GM19043 (cell line): ENCODE results near the gene PLXNB3.
"Not testable (repeated sequence)": the region's sequence is repeated elsewhere in the genome, so short reads cannot be mapped to it uniquely, and the experiment has no call there.

Experiments
- ATAC-seq: cut with Tn5 transposase; IDR thresholded peaks from one replicate; pipeline ENCODE4 v1.9.1; 2021; ENCODE audit warnings: low read depth; ENCODE audit not compliant: unreplicated experiment

The PLXNB3 gene

GRCh38 chrX:153749017-153749416 lies 15.0 kb upstream of the PLXNB3 start:
- not testable (repeated sequence) for ATAC-seq

- no peak for ATAC-seq
These were observed 13.8 kb upstream of the PLXNB3 start for GRCh38 chrX:153750127-153750774.

- no peak for ATAC-seq
These were observed 8.9 kb upstream of the PLXNB3 start for GRCh38 chrX:153755136-153755535.

- no peak for ATAC-seq
These were observed 2.2 kb upstream of the PLXNB3 start for GRCh38 chrX:153761863-153762262.

- ATAC-seq, result no peak
These were observed 1.3 kb upstream of the PLXNB3 start for GRCh38 chrX:153762626-153763173.

- no peak for ATAC-seq
These were observed 634 bp upstream of the PLXNB3 start for GRCh38 chrX:153763298-153763932.

GRCh38 chrX:153764786-153765137 lies 713 bp downstream of the PLXNB3 start:
- no peak for ATAC-seq

- ATAC-seq, result no peak
These were observed 1.4 kb downstream of the PLXNB3 start for GRCh38 chrX:153765138-153766079.

GRCh38 chrX:153766098-153766817 lies 2.2 kb downstream of the PLXNB3 start:
- no peak for ATAC-seq

- no peak for ATAC-seq
These were observed 3.0 kb downstream of the PLXNB3 start for GRCh38 chrX:153766871-153767673.

GRCh38 chrX:153767674-153768055 lies 3.6 kb downstream of the PLXNB3 start:
- no peak for ATAC-seq

- no peak for ATAC-seq
These were observed 4.5 kb downstream of the PLXNB3 start for GRCh38 chrX:153768311-153769157.

- ATAC-seq, result no peak
These were observed 5.3 kb downstream of the PLXNB3 start for GRCh38 chrX:153769158-153769864.

- ATAC-seq, result no peak
These were observed 6.0 kb downstream of the PLXNB3 start for GRCh38 chrX:153769865-153770600.

- ATAC-seq, result no peak
These were observed 6.8 kb downstream of the PLXNB3 start for GRCh38 chrX:153770601-153771414.

- ATAC-seq, result no peak
These were observed 7.6 kb downstream of the PLXNB3 start for GRCh38 chrX:153771415-153772315.
